ENCODE results near the gene ANKRD49.
A peak's percentile ranks its signal among the peaks of the same experiment; 100 is the strongest.

ANKRD49 gene

GRCh38 chr11:94493281-94494125 is at the start of gene ANKRD49, which contains the start of gene MRE11:
Gene ANKRD49, plus strand, starts transcription at chr11:94493984. Its CDS starts 2,710 bp downstream, at chr11:94496694.
Gene MRE11, minus strand, starts transcription at chr11:94493844. Its CDS starts 1,043 bp downstream, at chr11:94492801.
- DNase-seq = peak; percentile 60 to 98 (median 94)

GRCh38 chr11:94445641-94446040 is 48.1 kb upstream of the ANKRD49 start:
- no peak for DNase-seq

GRCh38 chr11:94447149-94447548 is 46.6 kb upstream of the ANKRD49 start:
- DNase-seq = no peak

- no peak for DNase-seq
Observed at GRCh38 chr11:94449029-94449428, 44.8 kb upstream of the ANKRD49 start.

GRCh38 chr11:94449437-94449836 is 44.3 kb upstream of the ANKRD49 start:
- DNase-seq = no peak

- no peak for DNase-seq
Observed at GRCh38 chr11:94450048-94450447, 43.7 kb upstream of the ANKRD49 start.

- DNase-seq = no peak
Observed at GRCh38 chr11:94452988-94453387, 40.8 kb upstream of the ANKRD49 start.

- DNase-seq = no peak
Observed at GRCh38 chr11:94454301-94454700, 39.5 kb upstream of the ANKRD49 start.

GRCh38 chr11:94455861-94456260 is 37.9 kb upstream of the ANKRD49 start:
- no peak for DNase-seq

- no peak for DNase-seq
Observed at GRCh38 chr11:94457118-94458029, 36.4 kb upstream of the ANKRD49 start.

GRCh38 chr11:94459576-94459975 is 34.2 kb upstream of the ANKRD49 start:
- DNase-seq = no peak

- DNase-seq = no peak
Observed at GRCh38 chr11:94469416-94469815, 24.4 kb upstream of the ANKRD49 start.

GRCh38 chr11:94472916-94473799 is 20.6 kb upstream of the ANKRD49 start:
- DNase-seq = no peak

- DNase-seq = no peak
Observed at GRCh38 chr11:94477624-94478023, 16.2 kb upstream of the ANKRD49 start.

GRCh38 chr11:94481342-94481741 is 12.4 kb upstream of the ANKRD49 start:
- DNase-seq = no peak

- no peak for DNase-seq
Observed at GRCh38 chr11:94486068-94486467, 7.7 kb upstream of the ANKRD49 start.

- DNase-seq = peak in 1 of 56 donors; percentile 23
Observed at GRCh38 chr11:94494126-94494680, 419 bp downstream of the ANKRD49 start.

GRCh38 chr11:94500181-94500580 is 6.4 kb downstream of the ANKRD49 start:
- no peak for DNase-seq

GRCh38 chr11:94501522-94501921 is 7.7 kb downstream of the ANKRD49 start:
- DNase-seq = no peak

- DNase-seq = peak in 1 of 56 donors; percentile 16
Observed at GRCh38 chr11:94504689-94505293, 11.0 kb downstream of the ANKRD49 start.
